ENCODE measurements around the gene IL13.

The IL13 gene

GRCh38 chr5:132653716-132654115 lies 4.3 kb upstream of the IL13 start:
- DNase-seq (ENCODE audit: low read depth): no peak

GRCh38 chr5:132655821-132656773 lies 1.9 kb upstream of the IL13 start:
- peak overlapping the region; percentile 45 for H3K4me3 ChIP-seq (ENCODE audit: low read depth, low read length)
- no peak for DNase-seq (ENCODE audit: low read depth)

More at GRCh38 chr5:132653716-132654115, 4.3 kb upstream of the IL13 start:
- H3K4me3 ChIP-seq (ENCODE audit: low read depth, low read length): no peak overlapping the region

GRCh38 chr5:132656774-132657355 lies 1.1 kb upstream of the IL13 start:
- DNase-seq (ENCODE audit: low read depth): no peak
- H3K4me3 ChIP-seq (ENCODE audit: low read depth, low read length): peak overlapping the region; percentile 45

GRCh38 chr5:132658381-132659302 lies 669 bp downstream of the IL13 start:
- no peak for DNase-seq (ENCODE audit: low read depth)
- no peak overlapping the region for H3K4me3 ChIP-seq (ENCODE audit: low read depth, low read length)

GRCh38 chr5:132659598-132660493 lies 1.9 kb downstream of the IL13 start:
- no peak for DNase-seq (ENCODE audit: low read depth)
- H3K4me3 ChIP-seq (ENCODE audit: low read depth, low read length): no peak overlapping the region

GRCh38 chr5:132661231-132662003 lies 3.4 kb downstream of the IL13 start:
- H3K4me3 ChIP-seq (ENCODE audit: low read depth, low read length): no peak overlapping the region
- DNase-seq (ENCODE audit: low read depth): no peak

- no peak for DNase-seq (ENCODE audit: low read depth)
- no peak overlapping the region for H3K4me3 ChIP-seq (ENCODE audit: low read depth, low read length)
These were observed 4.0 kb downstream of the IL13 start for GRCh38 chr5:132662004-132662401.

- DNase-seq (ENCODE audit: low read depth): no peak
- H3K4me3 ChIP-seq (ENCODE audit: low read depth, low read length): no peak overlapping the region
These were observed 5.2 kb downstream of the IL13 start for GRCh38 chr5:132662925-132663770.

GRCh38 chr5:132663771-132664695 lies 6.1 kb downstream of the IL13 start:
- H3K4me3 ChIP-seq (ENCODE audit: low read depth, low read length): no peak overlapping the region
- DNase-seq (ENCODE audit: low read depth): no peak

GRCh38 chr5:132664696-132665209 lies 6.8 kb downstream of the IL13 start:
- H3K4me3 ChIP-seq (ENCODE audit: low read depth, low read length): no peak overlapping the region
- DNase-seq (ENCODE audit: low read depth): no peak

GRCh38 chr5:132665574-132666080 lies 7.7 kb downstream of the IL13 start:
- H3K4me3 ChIP-seq (ENCODE audit: low read depth, low read length): no peak overlapping the region
- no peak for DNase-seq (ENCODE audit: low read depth)

- no peak for DNase-seq (ENCODE audit: low read depth)
- no peak overlapping the region for H3K4me3 ChIP-seq (ENCODE audit: low read depth, low read length)
These were observed 8.5 kb downstream of the IL13 start for GRCh38 chr5:132666310-132667123.

- no peak overlapping the region for H3K4me3 ChIP-seq (ENCODE audit: low read depth, low read length)
- no peak for DNase-seq (ENCODE audit: low read depth)
These were observed 9.3 kb downstream of the IL13 start for GRCh38 chr5:132667309-132667708.

- no peak for DNase-seq (ENCODE audit: low read depth)
- no peak overlapping the region for H3K4me3 ChIP-seq (ENCODE audit: low read depth, low read length)
These were observed 10.1 kb downstream of the IL13 start for GRCh38 chr5:132667761-132668705.
